ENCODE measurements around the gene RNF144A. TPM values are rescaled to one million over a fixed set of nuclear protein-coding genes. Genes with fewer than 3 reads are reported as not detected.

RNF144A gene
- total and polyA plus RNA-seq, 10 of the 15 experiments (the other 5 are each of a cell fraction or from before 2014, with no cell fraction given), result 0.02 to 12.1 (median 0.48) TPM; not detected in 1

DNA sequence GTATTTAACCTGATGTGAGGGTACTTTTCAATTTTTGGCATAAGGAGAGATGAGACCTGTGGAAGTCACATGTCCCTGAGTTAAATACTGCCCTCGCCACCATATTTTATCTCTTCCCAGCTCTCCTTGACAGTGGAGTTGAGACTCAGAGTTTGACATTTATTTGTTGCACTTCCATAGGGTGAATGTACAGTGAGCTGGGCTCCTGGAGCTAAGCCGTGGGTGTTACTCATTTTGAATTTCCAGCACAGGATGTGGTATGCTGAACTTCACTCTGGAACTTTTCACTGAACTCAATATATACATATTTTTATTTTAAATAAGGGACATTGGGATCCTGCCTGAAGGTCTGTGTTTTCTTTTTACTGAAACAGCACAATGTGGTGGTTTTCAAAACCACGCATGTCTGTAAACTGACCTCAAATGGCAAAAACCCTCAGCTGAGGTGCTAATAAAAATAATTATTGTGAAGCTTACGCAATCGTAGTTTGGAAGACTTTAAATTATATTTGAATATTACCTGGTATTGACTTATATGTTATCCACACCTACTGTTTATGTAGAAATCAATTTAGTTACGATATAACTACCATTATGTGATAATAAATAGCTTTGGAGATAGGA is 12.1 kb downstream of the RNF144A start:
- no peak for FAIRE-seq
- Histone ChIP-seq H3K79me2 (ENCODE audit: control insufficient read depth, insufficient read depth, low read length) (no peaks in the 10 kb centered on the region), H3K4me1 (ENCODE audit: control insufficient read depth, insufficient read depth, low read length) (peaks cover under 1% of the 10 kb centered on the region; the same call in 1 of the 2 replicates), H4K20me1 (ENCODE audit: control insufficient read depth, insufficient read depth) (no peaks in the 10 kb centered on the region), H2AFZ (ENCODE audit: control insufficient read depth, low read depth, low read length) (no peak overlapping the region), H3K4me3 (no peak overlapping the region), H3K4me2 (ENCODE audit: control insufficient read depth, insufficient read depth) (no peak overlapping the region), H3K9me3 (replicated peaks; ENCODE audit: control insufficient read depth, insufficient read depth, low read length) (peaks cover 4% of the 10 kb centered on the region; the same call in 1 of the 3 replicates), H3K27ac (ENCODE audit: control insufficient read depth, insufficient read depth) (no peak overlapping the region), H3K9ac (ENCODE audit: control insufficient read depth, insufficient read depth, low read length) (no peak overlapping the region), H3K27me3 (replicated peaks in 1 of 2; ENCODE audit: control insufficient read depth in 2 of 2, insufficient read depth in 2 of 2, low read length in 1 of 2) (no peaks in the 10 kb centered on the region), H3K36me3 (ENCODE audit: control insufficient read depth in 2 of 2, insufficient read depth in 2 of 2, low read length in 1 of 2) (no peaks in the 10 kb centered on the region)
- POLR2A ChIA-PET, result interaction anchor here (1.1 to 1.3 kb wide), 2 partner anchors 11 to 16 kb away, joined by 3 to 4 read pairs; no protein-coding TSS in a partner anchor
- BruUV-seq (replicated peaks), result no TSS peak
- CTCF ChIA-PET, result interaction anchor here (0.8 to 2.2 kb wide), 10 partner anchors 8 to 107 kb away, joined by 3 to 13 read pairs (median 4); partner anchors contain the start of gene RNF144A
- WGBS (ENCODE audit: insufficient coverage, insufficient replicate concordance, low lambda C conversion rate, missing lambda C conversion rate), result 58% methylated on average over 6 of the region's 6 CpGs
- no peak for ATAC-seq
- in situ Hi-C loops (cut with MboI) (no loop called here), intact Hi-C loops (cut with micrococcal nuclease; ENCODE audit: unreplicated experiment) (no loop called here)
- RAD21 ChIA-PET (ENCODE audit: unreplicated experiment), result no interaction called here
- no peak for DNase-seq (ENCODE audit: low read depth, low spot score)
- TF ChIP-seq E2F8 (IDR thresholded peaks at IDR 0.05; ENCODE audit: low read depth, partially characterized antibody) (no peak), ZNF622 (IDR thresholded peaks at IDR 0.05) (no peak), ZBTB33 (IDR thresholded peaks at IDR 0.05) (no peak), USF1 (IDR thresholded peaks at IDR 0.05; ENCODE audit: borderline replicate concordance, extremely low read length, insufficient read depth, low read depth, low read length) (no peak), ZNF384 (IDR thresholded peaks at IDR 0.05; ENCODE audit: borderline replicate concordance, low read depth, low read length) (no peak), SIN3A (IDR thresholded peaks at IDR 0.05; ENCODE audit: low read depth, low read length) (no peak), NR2C2 (IDR thresholded peaks at IDR 0.05; ENCODE audit: borderline replicate concordance, control insufficient read depth, insufficient read length, low read depth) (no peak), SIX5 (IDR thresholded peaks at IDR 0.05; ENCODE audit: low read depth, low read length, severe bottlenecking) (no peak), NFYA (IDR thresholded peaks at IDR 0.05; ENCODE audit: borderline replicate concordance, low read depth, low read length) (no peak), CHD4 (IDR thresholded peaks at IDR 0.05) (no peak), ZZZ3 (IDR thresholded peaks at IDR 0.05; ENCODE audit: control insufficient read depth, insufficient read length, low read depth) (no peak)
- SMC1A ChIA-PET (ENCODE audit: uncharacterized antibody, unreplicated experiment), result interaction anchor here (1.1 to 2.3 kb wide), 10 partner anchors 8 to 85 kb away, joined by 3 to 11 read pairs (median 5); no protein-coding TSS in a partner anchor
